ENCODE measurements around the gene DLEU7.

DNA sequence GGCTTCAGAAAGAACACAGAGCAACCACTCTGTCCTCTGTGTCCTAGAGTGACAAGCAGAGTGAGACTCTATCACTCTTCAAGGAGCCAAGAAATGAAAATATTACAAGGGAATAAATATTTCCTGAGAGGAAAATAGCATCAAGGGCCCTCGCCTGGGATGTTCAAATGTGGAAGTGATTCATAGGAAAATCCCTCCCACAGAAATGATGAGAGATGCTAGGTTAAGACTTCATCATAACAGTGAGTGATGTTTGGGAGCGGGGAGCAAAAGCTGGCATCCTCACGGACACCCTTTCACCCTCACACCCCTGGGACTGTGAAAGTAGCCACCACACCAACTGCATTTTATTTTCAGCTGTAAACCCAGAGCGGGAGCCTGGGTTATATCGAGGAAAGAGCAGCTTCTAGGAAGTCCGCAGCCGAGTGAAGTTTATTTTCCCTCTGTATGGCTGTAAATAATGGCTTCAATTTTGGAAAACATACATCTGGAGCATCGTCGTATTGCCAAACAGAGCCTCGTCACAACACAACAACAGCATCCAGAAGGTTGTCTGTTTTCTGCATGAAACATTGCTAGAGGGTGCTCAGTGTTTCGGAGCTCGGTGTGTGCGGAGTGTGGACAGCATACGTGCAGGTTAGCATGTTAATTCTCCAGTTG is 54.8 kb downstream of the DLEU7 start:
- no peak for TF ChIP-seq PATZ1 (CRISPR knock-in tag; IDR thresholded peaks at IDR 0.05; ENCODE audit: borderline replicate concordance)
- TF ChIP-seq TOX (CRISPR knock-in tag; IDR thresholded peaks at IDR 0.05; ENCODE audit: borderline replicate concordance) = no peak
- TF ChIP-seq ZC3H10 (CRISPR knock-in tag; IDR thresholded peaks at IDR 0.05) = no peak
- no peak for TF ChIP-seq ZNF565 (CRISPR knock-in tag; conservative IDR thresholded peaks at IDR 0.05; ENCODE audit: low read depth)
- no peak for TF ChIP-seq RARB (CRISPR knock-in tag; IDR thresholded peaks at IDR 0.05)
- TF ChIP-seq GLIS3 (CRISPR knock-in tag; IDR thresholded peaks at IDR 0.05) = no peak
- no peak for TF ChIP-seq TSHZ2 (CRISPR knock-in tag; IDR thresholded peaks at IDR 0.05)
- no peak for TF ChIP-seq SNAI2 (CRISPR knock-in tag; IDR thresholded peaks at IDR 0.05)
- TF ChIP-seq CSDC2 (CRISPR knock-in tag; IDR thresholded peaks at IDR 0.05) = no peak
- no peak for TF ChIP-seq BACH2 (CRISPR knock-in tag; IDR thresholded peaks at IDR 0.05; ENCODE audit: borderline replicate concordance)
- TF ChIP-seq, protein P1, sequence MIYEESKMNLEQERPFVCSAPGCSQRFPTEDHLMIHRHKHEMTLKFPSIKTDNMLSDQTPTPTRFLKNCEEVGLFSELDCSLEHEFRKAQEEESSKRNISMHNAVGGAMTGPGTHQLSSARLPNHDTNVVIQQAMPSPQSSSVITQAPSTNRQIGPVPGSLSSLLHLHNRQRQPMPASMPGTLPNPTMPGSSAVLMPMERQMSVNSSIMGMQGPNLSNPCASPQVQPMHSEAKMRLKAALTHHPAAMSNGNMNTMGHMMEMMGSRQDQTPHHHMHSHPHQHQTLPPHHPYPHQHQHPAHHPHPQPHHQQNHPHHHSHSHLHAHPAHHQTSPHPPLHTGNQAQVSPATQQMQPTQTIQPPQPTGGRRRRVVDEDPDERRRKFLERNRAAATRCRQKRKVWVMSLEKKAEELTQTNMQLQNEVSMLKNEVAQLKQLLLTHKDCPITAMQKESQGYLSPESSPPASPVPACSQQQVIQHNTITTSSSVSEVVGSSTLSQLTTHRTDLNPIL (CRISPR knock-in tag; IDR thresholded peaks at IDR 0.05; ENCODE audit: low read depth) = no peak
- TF ChIP-seq ZFP30 (CRISPR knock-in tag; IDR thresholded peaks at IDR 0.05) = no peak

All from SK-N-SH treated with all-trans-retinoic acid at 6 μM for 48 hours (cell line).